Ishikawa (cell line): Measurements from ENCODE around the gene GALNT4.

Source experiments
- CEBPB ChIP-seq: IDR thresholded peaks from 2 replicates; pipeline ENCODE4 v1.6.1; 2012
- CREB1 ChIP-seq: IDR thresholded peaks from 2 replicates; pipeline ENCODE4 v1.6.1; 2012; ENCODE audit warnings: low read depth
- EGR1 ChIP-seq: IDR thresholded peaks from 2 replicates; pipeline ENCODE4 v1.6.1; 2012
- EP300 ChIP-seq: IDR thresholded peaks from 2 replicates; pipeline ENCODE4 v1.6.1; 2012; ENCODE audit warnings: borderline replicate concordance
- FOXM1 ChIP-seq: IDR thresholded peaks from 2 replicates; pipeline ENCODE4 v1.6.1; 2012; ENCODE audit warnings: low read depth, borderline replicate concordance
- MAX ChIP-seq: IDR thresholded peaks from 2 replicates; pipeline ENCODE4 v1.6.1; 2012
- NFIC ChIP-seq: IDR thresholded peaks from 2 replicates; pipeline ENCODE4 v1.6.1; 2012
- RAD21 ChIP-seq: IDR thresholded peaks from 2 replicates; pipeline ENCODE4 v1.6.1; 2012; ENCODE audit warnings: low read depth
- REST ChIP-seq: IDR thresholded peaks from 2 replicates; pipeline ENCODE4 v1.6.1; 2012; ENCODE audit warnings: low read depth, mild to moderate bottlenecking
- TCF12 ChIP-seq: IDR thresholded peaks from 2 replicates; pipeline ENCODE4 v1.6.1; 2012; ENCODE audit warnings: low read depth
- TEAD4 ChIP-seq: IDR thresholded peaks from 2 replicates; pipeline ENCODE4 v1.6.1; 2012
- USF1 ChIP-seq: IDR thresholded peaks from 2 replicates; pipeline ENCODE4 v1.6.1; 2012
- YY1 ChIP-seq: IDR thresholded peaks from 2 replicates; pipeline ENCODE4 v1.6.1; 2012; ENCODE audit warnings: low read depth

The GALNT4 gene

GRCh38 chr12:89547101-89547500, 22.5 kb upstream of the GALNT4 start:
- no peak for TF ChIP-seq EP300
- TF ChIP-seq EGR1: no peak
- no peak for TF ChIP-seq REST
- no peak for TF ChIP-seq FOXM1
- TF ChIP-seq NFIC: no peak
- no peak for TF ChIP-seq MAX
- no peak for TF ChIP-seq YY1
- TF ChIP-seq RAD21: no peak
- no peak for TF ChIP-seq CREB1
- TF ChIP-seq USF1: no peak

DNA sequence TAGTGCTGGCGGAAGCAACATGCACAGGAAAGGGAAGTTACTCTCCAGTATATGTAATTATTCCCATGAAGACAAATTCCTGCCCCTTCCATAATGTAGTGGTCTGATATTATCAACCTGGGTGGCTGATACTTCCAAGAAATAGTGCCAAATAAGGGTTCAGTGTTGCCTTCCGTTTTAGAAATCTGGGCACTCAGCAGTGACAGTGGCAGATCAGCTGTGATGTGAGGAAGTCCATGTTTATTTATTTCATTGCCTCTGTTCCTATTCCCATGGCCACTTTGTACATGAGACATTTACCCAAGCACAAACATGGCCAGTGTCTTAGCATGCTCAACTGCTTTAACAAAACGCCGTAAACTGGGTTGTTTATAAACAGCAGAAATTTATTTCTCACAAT, 21.6 kb upstream of the GALNT4 start:
- no peak for TF ChIP-seq EP300
- TF ChIP-seq TEAD4: no peak
- TF ChIP-seq MAX: no peak

GRCh38 chr12:89544681-89545184, 20.1 kb upstream of the GALNT4 start:
- no peak for TF ChIP-seq MAX
- peak; percentile 69 for TF ChIP-seq NFIC

DNA sequence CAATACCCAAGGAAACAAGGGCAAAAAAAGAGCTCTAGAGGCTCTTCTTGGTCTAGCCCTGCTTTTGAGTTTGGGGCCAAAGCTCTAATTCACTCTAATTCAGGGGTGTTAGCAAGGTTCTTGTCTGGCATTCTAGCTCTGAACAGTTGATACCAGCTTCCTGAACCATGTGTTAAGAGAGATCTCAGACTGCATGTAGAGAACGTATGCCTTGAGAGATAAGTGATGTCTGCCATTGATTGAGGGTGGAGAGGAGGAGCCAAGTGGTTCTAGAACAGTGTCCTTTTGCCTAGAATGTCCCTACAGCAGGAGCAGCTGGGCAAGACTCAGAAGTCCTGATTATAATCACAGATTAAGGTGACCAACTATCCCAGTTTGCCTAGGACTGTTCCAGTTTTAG, 19.4 kb upstream of the GALNT4 start:
- TF ChIP-seq NFIC (no peak), CEBPB (no peak), REST (no peak), EP300 (no peak), RAD21 (no peak), TCF12 (no peak), USF1 (no peak), CREB1 (no peak), MAX (no peak), TEAD4 (no peak), FOXM1 (no peak)

DNA sequence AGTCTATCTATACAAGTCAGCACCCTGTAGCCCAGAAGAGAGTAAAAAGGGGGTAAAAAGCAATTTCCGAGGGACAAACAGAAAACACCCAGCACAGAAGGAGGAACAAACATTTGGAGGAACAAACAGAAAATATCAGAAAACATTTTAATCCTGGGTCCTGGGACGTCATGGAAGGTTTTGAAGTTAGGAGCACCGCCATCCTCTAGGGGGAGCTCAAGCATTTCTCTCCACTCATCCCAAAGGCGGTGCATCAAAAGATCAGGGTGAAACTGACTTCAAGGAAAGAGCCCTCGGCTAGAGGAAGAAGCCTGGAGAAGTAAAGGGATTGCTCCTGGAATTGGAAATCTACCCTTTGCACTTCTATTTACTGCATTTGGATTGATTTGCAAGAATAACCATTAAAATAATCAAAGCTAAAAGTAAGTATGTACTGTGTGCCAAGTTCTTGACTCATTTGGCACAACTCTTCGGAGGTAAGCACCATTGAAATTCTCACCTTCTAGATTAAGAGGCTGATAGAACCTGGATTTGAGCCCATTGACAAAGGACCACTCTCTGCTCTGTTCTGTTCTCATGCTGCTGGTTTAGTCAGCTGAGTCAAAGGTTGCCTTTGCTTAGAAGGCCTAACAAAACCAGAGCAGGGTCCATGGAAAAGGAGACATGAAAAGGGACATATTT, 18.5 kb upstream of the GALNT4 start:
- peak; percentile 94 for TF ChIP-seq RAD21
- no peak for TF ChIP-seq REST
